K562 (cell line): Measurements from ENCODE around the gene GNAI1. TPM values are rescaled to one million over a fixed set of nuclear protein-coding genes. Genes with fewer than 3 reads are reported as not detected.

Experiments used
- ATAC-seq: fragments of 200-7000 bp; cut with Tn5 transposase; 3 replicates; pipeline ENCODE4 v1.9.1; 2020; ENCODE audit warnings: moderate library complexity
- BruUV-seq: library from RNA; stranded (reverse); fragments of 400-500 nt; replicated peaks from 2 replicates; lab custom pipeline; 2021; lab: Mats Ljungman, UMichigan
- CTCF ChIA-PET: fragments of 300-600 bp; formaldehyde crosslinking; extraction: SDS; loops from one replicate; lab custom pipeline; 2021; ENCODE audit warnings: low intra/inter-chr PET ratio; lab: Yijun Ruan, JAX
- POLR2A ChIA-PET: fragments of 300-600, 350-650 bp; sonication (Branson Sonifier 250); formaldehyde crosslinking; extraction: SDS; loops from one replicate; lab custom pipeline; 2021; ENCODE audit warnings: antibody characterized with exemption, inconsistent platforms; lab: Yijun Ruan, JAX
- DNase-seq, 4 experiments: peaks; one replicate each; pipeline versions ENCODE4 v3.0.0 to v3.0.0-alpha.2; 2011 to 2018; ENCODE audit warnings: low spot score in 3 of 4, mixed read lengths in 3 of 4; ENCODE audit errors: extremely low read depth in 1 of 4
- FAIRE-seq: peaks from 2 replicates; lab custom pipeline; 2011; peaks lifted over from hg19 to GRCh38; lab: Jason Lieb, UNC
- H2AFZ ChIP-seq: 2 replicates; pipeline ENCODE4 v1.6.0; 2011; ENCODE audit warnings: low read depth, low read length, control low read depth, inconsistent platforms
- H3K27ac ChIP-seq: fragments of 200-600 bp; 3 replicates; pipeline ENCODE4 v1.8.0; 2011; ENCODE audit warnings: low read depth, mild to moderate bottlenecking, control low read depth, inconsistent platforms, low read length, moderate library complexity, mixed read lengths; ENCODE audit errors: extremely low read depth
- H3K27me3 ChIP-seq, 2 experiments: fragments of 300-600 bp in 1 of 2; 2 replicates in 1 of 2; 3 replicates in 1 of 2; pipeline versions ENCODE4 v1.6.0 to v1.8.0; 2011; ENCODE audit warnings: inconsistent platforms in 2 of 2, low read length in 2 of 2, mild to moderate bottlenecking in 1 of 2, mixed read lengths in 1 of 2, moderate library complexity in 1 of 2; ENCODE audit not compliant: control insufficient read depth in 2 of 2, insufficient read depth in 2 of 2
- H3K36me3 ChIP-seq: fragments of 300-600 bp; 3 replicates; pipeline ENCODE4 v1.8.0; 2011; ENCODE audit warnings: mild to moderate bottlenecking, low read length, inconsistent platforms; ENCODE audit not compliant: control insufficient read depth, insufficient read depth
- H3K4me1 ChIP-seq, 2 experiments: fragments of 200-600 bp in 1 of 2; replicated peaks in 1 of 2; 2 replicates in 1 of 2; 3 replicates in 1 of 2; pipeline versions ENCODE4 v1.5.1 to v1.8.0; 2011; ENCODE audit warnings: inconsistent platforms in 2 of 2, low read length in 2 of 2, mild to moderate bottlenecking in 1 of 2, mixed read lengths in 1 of 2, moderate library complexity in 1 of 2; ENCODE audit not compliant: control insufficient read depth in 2 of 2, insufficient read depth in 2 of 2
- H3K4me2 ChIP-seq: 2 replicates; pipeline ENCODE4 v1.6.1; 2011; ENCODE audit warnings: low read length, control low read depth, inconsistent platforms, mixed read lengths; ENCODE audit not compliant: insufficient read depth
- H3K4me3 ChIP-seq: fragments of 200-600 bp; sonication (generic), shearing (Covaris generic); 2 replicates; pipeline ENCODE4 v1.5.1; 2016; ENCODE audit warnings: control low read depth, inconsistent platforms
- H3K79me2 ChIP-seq: fragments of 200-600 bp; 3 replicates; pipeline ENCODE4 v1.8.0; 2011; ENCODE audit warnings: low read length, inconsistent platforms; ENCODE audit not compliant: control insufficient read depth, insufficient read depth
- H3K9ac ChIP-seq, 2 experiments: 2 replicates each; pipeline versions ENCODE4 v1.6.0 to v1.6.1; 2011; ENCODE audit warnings: low read depth in 2 of 2, low read length in 2 of 2, control low read depth in 1 of 2, inconsistent platforms in 1 of 2, mild to moderate bottlenecking in 1 of 2, mixed read lengths in 1 of 2; ENCODE audit not compliant: insufficient read depth in 1 of 2
- H3K9me1 ChIP-seq: one replicate; pipeline ENCODE4 v1.6.0; 2011; ENCODE audit warnings: inconsistent platforms, mild to moderate bottlenecking, low read length, moderate library complexity; ENCODE audit not compliant: control insufficient read depth, insufficient read depth
- H3K9me3 ChIP-seq: replicated peaks from 2 replicates; pipeline ENCODE4 v1.5.1; 2011; ENCODE audit warnings: low read depth, low read length, inconsistent platforms; ENCODE audit not compliant: control insufficient read depth, insufficient read depth
- H4K20me1 ChIP-seq: replicated peaks from 2 replicates; pipeline ENCODE4 v1.6.1; 2011; ENCODE audit warnings: low read length, inconsistent platforms, mixed read lengths; ENCODE audit not compliant: control insufficient read depth, insufficient read depth
- ARID1B ChIP-seq: fragments of 450-650 bp; IDR thresholded peaks from 2 replicates; pipeline ENCODE4 v1.6.1; 2016; ENCODE audit warnings: antibody characterized with exemption, mild to moderate bottlenecking, inconsistent platforms
- ZNF354B ChIP-seq: fragments of 250-450 bp; sonication (Bioruptor Pico); IDR thresholded peaks from 2 replicates; pipeline ENCODE4 v1.4.0; 2020
- WGBS: fragments of 100-300 bp; shearing (Covaris generic); methylation state at CpG from one replicate; pipeline ENCODE4 v1.1.6; 2016; ENCODE audit warnings: low coverage, mixed read lengths; ENCODE audit not compliant: insufficient coverage; ENCODE audit errors: missing lambda C conversion rate; 5-methylcytosine and 5-hydroxymethylcytosine counted together
- in situ Hi-C: fragments of 300-500 bp; cut with MboI; formaldehyde crosslinking; loops from 4 replicates; pipeline ENCODE4 v1.15.0; 2018; ENCODE audit warnings: inconsistent platforms, mixed read lengths
- intact Hi-C: fragments of 100-400 bp; cut with micrococcal nuclease; formaldehyde crosslinking; loops from 2 replicates; pipeline ENCODE4 v1.14.2; 2022
- polyA plus RNA-seq, 8 experiments: library from polyadenylated mRNA; depleted of rRNA in 4 of 8; stranded (reverse) in 5 of 8; unstranded in 3 of 8; fragments of >200 nt; fragmentation: Nextera tagmentation in 2 of 8; fragmentation: Illumina TruSeq in 1 of 8; extraction: Ambion mirVana in 2 of 8; extraction: Trizol in 1 of 8; gene quantifications; 2 replicates each; pipeline versions ENCODE4 v1.2.1 to v1.2.3, GENCODE V29; 2011 to 2014; ENCODE audit warnings: inconsistent platforms in 1 of 8, missing spikeins in 1 of 8
- total RNA-seq, 7 experiments: library from RNA; depleted of rRNA in 6 of 7; stranded (reverse); fragments of >200 nt in 6 of 7; fragmentation: Illumina TruSeq in 2 of 7; extraction: Trizol in 2 of 7; gene quantifications; 2 replicates each; pipeline versions ENCODE4 v1.2.1 to v1.2.3, GENCODE V29; 2011 to 2021; ENCODE audit warnings: low replicate concordance in 1 of 7
- TF ChIP-seq, protein P1 (sequence below): fragments of 200-400 bp; formaldehyde crosslinking; IDR thresholded peaks from 2 replicates; pipeline ENCODE4 v1.6.1; 2017; ENCODE audit warnings: mild to moderate bottlenecking, low read depth, low read length, moderate library complexity
- TF ChIP-seq, protein P2 (sequence below): fragments of 250-450 bp; sonication (Bioruptor Pico); IDR thresholded peaks from 2 replicates; pipeline ENCODE4 v1.8.0; 2022; ENCODE audit warnings: moderate library complexity, mild to moderate bottlenecking, inconsistent platforms

Gene GNAI1
- total and polyA plus RNA-seq, 9 of the 15 experiments (the other 6 are each of a cell fraction or from before 2014, with no cell fraction given): 0.03 to 0.13 (median 0.08) TPM; not detected in 6

- Histone ChIP-seq H3K27ac (no peak overlapping the region), H3K36me3 (no peaks in the 10 kb centered on the region), H3K9me1 (no peaks in the 10 kb centered on the region), H3K27me3 (no peaks in the 10 kb centered on the region), H3K4me3 (no peak overlapping the region), H3K4me2 (no peak overlapping the region), H2AFZ (no peak overlapping the region), H3K9ac (no peak overlapping the region), H3K4me1 (no peaks in the 10 kb centered on the region), H3K79me2 (no peaks in the 10 kb centered on the region), H3K9me3 (no peaks in the 10 kb centered on the region), H4K20me1 (no peaks in the 10 kb centered on the region)
- DNase-seq (no peak), FAIRE-seq (no peak), ATAC-seq (no peak)
- POLR2A ChIA-PET: no interaction called here
- whole genome bisulfite sequencing: 0% methylated on average over 4 of the region's 4 CpGs
- TF ChIP-seq, protein P1, sequence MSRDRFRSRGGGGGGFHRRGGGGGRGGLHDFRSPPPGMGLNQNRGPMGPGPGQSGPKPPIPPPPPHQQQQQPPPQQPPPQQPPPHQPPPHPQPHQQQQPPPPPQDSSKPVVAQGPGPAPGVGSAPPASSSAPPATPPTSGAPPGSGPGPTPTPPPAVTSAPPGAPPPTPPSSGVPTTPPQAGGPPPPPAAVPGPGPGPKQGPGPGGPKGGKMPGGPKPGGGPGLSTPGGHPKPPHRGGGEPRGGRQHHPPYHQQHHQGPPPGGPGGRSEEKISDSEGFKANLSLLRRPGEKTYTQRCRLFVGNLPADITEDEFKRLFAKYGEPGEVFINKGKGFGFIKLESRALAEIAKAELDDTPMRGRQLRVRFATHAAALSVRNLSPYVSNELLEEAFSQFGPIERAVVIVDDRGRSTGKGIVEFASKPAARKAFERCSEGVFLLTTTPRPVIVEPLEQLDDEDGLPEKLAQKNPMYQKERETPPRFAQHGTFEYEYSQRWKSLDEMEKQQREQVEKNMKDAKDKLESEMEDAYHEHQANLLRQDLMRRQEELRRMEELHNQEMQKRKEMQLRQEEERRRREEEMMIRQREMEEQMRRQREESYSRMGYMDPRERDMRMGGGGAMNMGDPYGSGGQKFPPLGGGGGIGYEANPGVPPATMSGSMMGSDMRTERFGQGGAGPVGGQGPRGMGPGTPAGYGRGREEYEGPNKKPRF: no peak
- TF ChIP-seq ARID1B: no peak
- no peak for TF ChIP-seq ZNF354B (CRISPR knock-in tag)
- TF ChIP-seq, protein P2, sequence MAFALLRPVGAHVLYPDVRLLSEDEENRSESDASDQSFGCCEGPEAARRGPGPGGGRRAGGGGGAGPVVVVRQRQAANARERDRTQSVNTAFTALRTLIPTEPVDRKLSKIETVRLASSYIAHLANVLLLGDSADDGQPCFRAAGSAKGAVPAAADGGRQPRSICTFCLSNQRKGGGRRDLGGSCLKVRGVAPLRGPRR (CRISPR knock-in tag): no peak
- in situ Hi-C loops: no loop called here
- CTCF ChIA-PET: no interaction called here
- no TSS peak for BruUV-seq
- intact Hi-C loops: no loop called here
These were observed 20.5 kb upstream of the GNAI1 start for GRCh38 chr7:80114159-80114558.
